HL-60 (cell line): Measurements from ENCODE around the gene NOTUM.

Experiments used
- CTCF ChIP-seq: IDR thresholded peaks from one replicate; pipeline ENCODE4 v1.5.1; 2011; ENCODE audit warnings: low read length, control low read depth, inconsistent platforms; ENCODE audit not compliant: insufficient read depth
- POLR2AphosphoS5 ChIP-seq: IDR thresholded peaks from 2 replicates; pipeline ENCODE4 v1.6.1; 2012; ENCODE audit warnings: low read depth
- SPI1 ChIP-seq: IDR thresholded peaks from 2 replicates; pipeline ENCODE4 v1.6.1; 2012; ENCODE audit warnings: low read depth, mild to moderate bottlenecking, borderline replicate concordance

DNA sequence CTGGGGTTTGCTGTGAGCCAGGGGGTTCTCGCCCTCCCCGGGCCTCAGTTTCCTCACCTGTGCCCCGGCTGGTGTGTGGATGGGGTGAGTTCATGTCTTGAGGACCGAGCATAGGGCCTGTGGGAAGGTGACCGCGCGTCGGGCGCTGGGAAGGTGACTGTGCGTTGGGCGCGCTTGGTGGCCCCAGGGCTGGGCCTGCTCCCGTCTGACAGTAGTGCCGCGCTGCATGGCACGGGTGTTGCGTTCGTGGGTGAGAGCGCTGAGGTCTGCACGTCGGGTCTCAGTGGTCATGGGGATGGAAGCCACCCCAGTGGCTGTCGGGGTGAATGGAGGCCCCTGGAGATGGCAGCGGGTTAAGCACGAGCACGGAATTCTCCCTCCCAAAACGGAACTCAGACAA, 25.6 kb upstream of the NOTUM start:
- TF ChIP-seq CTCF, result no peak
- no peak for TF ChIP-seq SPI1
- TF ChIP-seq POLR2AphosphoS5, result no peak
